Peyer's patch (tissue), 4 donors: Measurements from ENCODE around the gene KCNK10.

Experiments used
- POLR2A ChIP-seq, 2 donors: fragments of 450-650 bp; IDR thresholded peaks; one replicate each; pipeline ENCODE4 v1.5.1; 2017; ENCODE audit warnings: antibody characterized with exemption in 2 of 2, mild to moderate bottlenecking in 2 of 2, moderate library complexity in 2 of 2
- TF ChIP-seq, protein P1 (sequence below), 6 experiments: fragments of 450-650 bp in 4 of 6; fragments of 200-600 bp in 2 of 6; sonication (generic) in 1 of 6; IDR thresholded peaks; one replicate each; pipeline ENCODE4 v1.5.1; 2017 to 2019; ENCODE audit warnings: antibody characterized with exemption in 6 of 6, mild to moderate bottlenecking in 3 of 6, moderate library complexity in 1 of 6

GRCh38 chr14:88276923-88277596 lies 46.0 kb downstream of the KCNK10 start:
- no peak for TF ChIP-seq POLR2A (IDR thresholded peaks at IDR 0.05)
- TF ChIP-seq, protein P1, sequence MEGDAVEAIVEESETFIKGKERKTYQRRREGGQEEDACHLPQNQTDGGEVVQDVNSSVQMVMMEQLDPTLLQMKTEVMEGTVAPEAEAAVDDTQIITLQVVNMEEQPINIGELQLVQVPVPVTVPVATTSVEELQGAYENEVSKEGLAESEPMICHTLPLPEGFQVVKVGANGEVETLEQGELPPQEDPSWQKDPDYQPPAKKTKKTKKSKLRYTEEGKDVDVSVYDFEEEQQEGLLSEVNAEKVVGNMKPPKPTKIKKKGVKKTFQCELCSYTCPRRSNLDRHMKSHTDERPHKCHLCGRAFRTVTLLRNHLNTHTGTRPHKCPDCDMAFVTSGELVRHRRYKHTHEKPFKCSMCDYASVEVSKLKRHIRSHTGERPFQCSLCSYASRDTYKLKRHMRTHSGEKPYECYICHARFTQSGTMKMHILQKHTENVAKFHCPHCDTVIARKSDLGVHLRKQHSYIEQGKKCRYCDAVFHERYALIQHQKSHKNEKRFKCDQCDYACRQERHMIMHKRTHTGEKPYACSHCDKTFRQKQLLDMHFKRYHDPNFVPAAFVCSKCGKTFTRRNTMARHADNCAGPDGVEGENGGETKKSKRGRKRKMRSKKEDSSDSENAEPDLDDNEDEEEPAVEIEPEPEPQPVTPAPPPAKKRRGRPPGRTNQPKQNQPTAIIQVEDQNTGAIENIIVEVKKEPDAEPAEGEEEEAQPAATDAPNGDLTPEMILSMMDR (IDR thresholded peaks at IDR 0.05): no peak
